NCI-H2029 (cell line): ENCODE results near the gene RAB27A.
A peak's percentile ranks its signal among the peaks of the same experiment; 100 is the strongest.
"Not testable (repeated sequence)": the region's sequence is repeated elsewhere in the genome, so short reads cannot be mapped to it uniquely, and the experiment has no call there.

Experiments used
- DNase-seq: peaks from one replicate; lab custom pipeline; 2025; lab: John Stamatoyannopoulos, UW

Gene RAB27A

GRCh38 chr15:55289746-55290527 lies at the start of gene RAB27A:
Gene RAB27A, minus strand, starts transcription at chr15:55289813. Its CDS starts 54,879 bp downstream, at chr15:55234934.
- DNase-seq = peak; percentile 31

- DNase-seq = no peak
These were observed 47.5 kb upstream of the RAB27A start for GRCh38 chr15:55337160-55337559.

DNA sequence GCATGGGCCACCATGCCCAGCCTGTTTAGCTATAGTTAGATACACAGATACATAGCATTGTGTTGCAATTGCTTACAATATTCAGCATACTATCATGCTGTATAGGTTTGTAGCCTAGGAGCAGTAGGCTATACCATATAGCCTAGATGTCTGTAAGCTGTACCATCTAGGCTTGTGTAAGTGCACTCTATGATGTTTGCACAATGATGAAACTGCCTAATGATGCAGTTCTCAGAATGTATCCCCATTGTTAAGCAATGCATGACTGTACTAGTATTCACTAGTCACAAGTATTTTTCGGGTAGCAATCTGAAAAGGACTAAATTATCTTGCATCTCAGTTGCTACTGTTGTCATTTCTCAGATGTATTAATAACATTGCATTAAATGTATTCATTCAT lies 45.4 kb upstream of the RAB27A start:
- DNase-seq = no peak

GRCh38 chr15:55334371-55334770 lies 44.8 kb upstream of the RAB27A start:
- no peak for DNase-seq

DNA sequence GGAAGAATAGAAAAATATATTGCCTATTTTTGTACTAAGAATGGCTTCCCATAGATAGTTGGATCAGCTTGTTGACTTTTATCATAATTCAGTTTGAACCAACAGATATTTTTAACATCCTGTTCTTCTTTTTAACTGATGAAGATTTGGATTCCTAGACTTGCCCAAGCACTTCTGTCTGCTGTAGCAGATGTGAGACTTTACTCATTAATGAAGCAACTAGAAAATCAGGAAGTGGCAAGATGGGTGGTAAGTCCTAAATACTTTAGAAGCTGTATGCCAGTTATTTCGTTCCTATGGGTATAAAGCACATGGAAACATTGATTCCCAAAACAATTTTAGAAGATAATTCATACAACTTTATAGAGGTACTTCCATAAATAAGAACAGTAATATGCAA lies 37.8 kb upstream of the RAB27A start:
- no peak for DNase-seq

DNA sequence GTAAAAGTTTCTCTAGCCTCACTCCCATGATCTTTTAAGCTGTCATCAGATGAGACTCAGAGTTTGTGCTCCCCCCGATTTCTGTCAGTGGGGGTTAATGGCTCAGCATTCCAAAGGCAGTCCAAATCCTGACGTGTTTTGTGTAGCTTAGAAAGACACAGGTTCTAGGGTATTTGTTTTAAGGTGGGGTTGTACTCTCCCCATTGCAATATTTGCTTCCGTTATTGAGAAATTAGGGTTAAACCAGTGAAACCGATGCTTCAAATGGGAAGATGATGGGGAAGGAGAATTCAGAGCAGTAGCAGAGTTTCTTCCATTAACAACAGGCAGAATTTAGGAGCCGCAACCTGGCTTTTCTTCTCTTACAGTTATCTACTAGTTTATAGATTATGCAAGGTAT lies 32.9 kb upstream of the RAB27A start:
- no peak for DNase-seq

DNA sequence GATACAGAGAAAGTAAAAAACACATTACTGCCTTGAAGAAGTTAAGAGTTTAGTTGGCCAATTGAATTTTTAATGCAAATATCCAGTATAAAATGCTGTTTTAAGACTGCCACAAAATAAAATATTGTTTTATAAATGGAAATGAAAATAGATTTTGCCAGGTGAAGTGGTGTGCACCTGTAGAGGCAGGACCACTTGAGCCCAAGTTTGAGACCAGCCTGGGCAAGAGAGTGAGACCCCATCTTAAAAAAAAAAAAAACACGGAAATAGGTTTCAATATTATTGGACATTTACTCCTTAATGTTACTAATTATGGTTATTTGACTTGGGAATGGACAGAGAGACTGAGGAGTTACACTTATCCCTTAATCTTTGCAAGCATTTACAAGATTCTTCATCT lies 31.4 kb upstream of the RAB27A start:
- no peak for DNase-seq

DNA sequence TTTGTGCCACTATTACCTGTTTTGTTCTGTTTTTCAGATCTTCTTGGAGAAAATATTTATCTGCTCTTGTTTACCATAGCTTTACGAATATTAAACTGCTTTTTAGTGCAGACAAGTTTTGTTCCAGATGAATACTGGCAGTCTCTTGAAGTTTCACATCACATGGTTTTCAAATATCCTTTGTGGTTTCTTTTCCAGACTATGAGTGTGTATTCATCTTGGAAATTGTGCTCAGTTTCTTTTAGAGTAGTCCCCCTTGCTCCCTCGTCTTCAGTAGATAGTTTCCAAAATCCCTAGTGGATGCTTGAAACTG lies 30.6 kb upstream of the RAB27A start:
- DNase-seq = no peak

- DNase-seq = no peak
These were observed 30.1 kb upstream of the RAB27A start for GRCh38 chr15:55319537-55320237.

DNA sequence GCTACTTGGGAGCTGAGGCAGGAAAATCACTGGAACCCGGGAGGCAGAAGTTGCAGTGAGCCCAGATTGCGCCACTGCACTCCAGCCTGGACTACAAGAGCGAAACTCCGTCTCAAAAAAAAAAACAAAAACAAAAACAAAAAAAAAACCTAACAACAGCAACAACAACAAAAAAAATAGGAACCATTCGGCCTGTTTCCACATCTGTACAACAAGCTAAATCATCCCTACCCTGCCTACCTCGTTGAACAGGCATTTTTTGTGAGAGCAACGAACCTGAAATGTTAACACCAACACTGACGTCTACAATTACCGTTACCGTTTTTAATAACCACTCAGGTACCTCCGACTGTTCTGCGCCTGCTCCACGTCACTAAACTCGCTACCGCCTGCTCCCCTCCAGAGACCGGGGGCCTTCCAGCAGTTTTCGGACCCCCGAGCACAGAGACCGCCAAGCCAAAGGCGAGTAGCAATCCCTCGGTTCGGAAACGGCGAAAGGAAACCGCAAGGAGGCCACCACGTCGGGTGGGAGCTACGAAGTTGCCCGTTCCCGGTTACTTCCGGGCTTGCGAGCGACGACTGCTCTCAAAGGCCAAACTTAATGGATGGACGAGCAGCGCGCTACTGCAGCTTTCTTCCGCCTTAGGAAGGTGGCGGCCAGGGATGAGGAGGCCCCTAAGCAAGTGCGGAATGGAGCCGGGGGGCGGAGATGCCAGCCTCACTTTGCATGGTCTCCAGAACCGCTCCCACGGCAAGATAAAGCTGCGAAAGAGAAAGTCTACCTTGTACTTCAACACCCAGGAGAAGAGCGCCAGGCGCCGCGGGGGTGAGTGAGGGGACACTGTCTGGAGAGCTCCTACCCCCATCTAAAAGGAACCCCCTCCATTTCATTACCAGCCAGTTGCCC lies 29.2 kb upstream of the RAB27A start, which contains the start of the genes PIGB and PIGBOS1:
Gene PIGB, plus strand, starts transcription at position 635 of the 907 bp plus-strand sequence. Its CDS starts 29 bp downstream, at position 664.
Gene PIGBOS1, minus strand, starts transcription at position 536 of the 907 bp plus-strand sequence. CDS start 1,331 bp downstream, outside the sequence.
- DNase-seq = peak; percentile 36

- not testable (repeated sequence) for DNase-seq
These were observed 13.2 kb upstream of the RAB27A start for GRCh38 chr15:55302801-55303200.

GRCh38 chr15:55297315-55297714 lies 7.7 kb upstream of the RAB27A start:
- no peak for DNase-seq

DNA sequence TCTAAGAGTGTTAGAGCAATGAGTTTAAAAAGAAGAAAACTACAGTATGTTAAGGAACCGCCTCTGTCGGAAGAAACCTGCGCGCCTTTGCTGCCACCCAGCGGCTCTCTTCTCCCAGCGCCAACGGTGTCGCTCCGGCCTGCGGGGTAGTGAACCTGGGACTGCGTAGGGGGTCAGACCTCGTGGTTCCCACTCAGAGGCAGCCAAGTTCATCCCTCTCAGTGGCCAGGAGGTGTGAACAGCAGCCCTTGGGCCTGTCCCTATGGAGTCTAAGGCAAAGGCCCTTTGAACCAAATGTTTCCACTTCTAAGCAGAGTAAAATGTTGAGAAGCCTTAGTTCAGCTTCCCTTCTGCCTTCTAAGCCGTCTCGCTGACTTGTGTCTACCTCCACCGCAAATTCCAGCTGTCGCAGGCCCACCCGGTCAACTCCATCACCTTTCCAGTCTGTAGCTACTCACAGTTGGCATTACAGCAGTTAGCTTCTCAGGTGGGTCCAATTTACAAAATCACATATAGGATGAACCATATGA lies 980 bp upstream of the RAB27A start:
- peak; percentile 31 for DNase-seq

DNA sequence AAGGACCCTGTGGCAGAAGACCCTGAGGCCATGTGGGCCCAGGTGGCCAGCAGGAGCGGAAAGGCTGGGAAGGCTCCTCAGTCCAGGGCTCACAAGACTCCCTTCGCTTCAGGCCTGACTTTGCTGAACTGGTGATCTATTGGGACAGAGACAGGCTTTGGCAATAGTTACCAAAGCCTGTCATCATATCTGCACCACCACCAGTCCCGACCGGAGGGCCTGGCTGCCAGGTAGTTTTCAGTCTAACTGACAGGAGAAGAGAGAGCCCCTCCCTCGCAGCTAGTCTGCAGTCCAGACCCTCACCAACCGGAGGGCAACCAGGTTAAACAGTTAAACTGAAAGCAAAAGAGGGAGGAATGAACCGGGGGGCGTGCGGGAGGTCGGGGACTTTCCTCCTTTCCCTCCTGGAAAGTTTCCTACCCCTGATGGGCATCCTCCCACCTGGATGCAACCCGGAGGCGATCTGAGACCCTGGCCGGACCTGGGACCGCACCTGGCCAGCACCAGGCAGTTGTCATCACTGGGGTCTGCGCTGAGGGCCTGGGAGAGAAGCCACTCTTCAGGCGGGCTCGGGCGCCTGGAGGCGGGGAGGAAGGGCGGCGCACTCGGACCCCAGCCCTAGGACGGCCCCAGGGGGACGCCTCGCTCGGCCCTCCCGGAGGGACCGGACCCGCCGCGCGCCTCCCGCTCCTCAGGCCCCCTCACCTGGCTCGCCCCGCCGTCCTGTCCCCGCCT lies 435 bp downstream of the RAB27A start:
- no peak for DNase-seq

DNA sequence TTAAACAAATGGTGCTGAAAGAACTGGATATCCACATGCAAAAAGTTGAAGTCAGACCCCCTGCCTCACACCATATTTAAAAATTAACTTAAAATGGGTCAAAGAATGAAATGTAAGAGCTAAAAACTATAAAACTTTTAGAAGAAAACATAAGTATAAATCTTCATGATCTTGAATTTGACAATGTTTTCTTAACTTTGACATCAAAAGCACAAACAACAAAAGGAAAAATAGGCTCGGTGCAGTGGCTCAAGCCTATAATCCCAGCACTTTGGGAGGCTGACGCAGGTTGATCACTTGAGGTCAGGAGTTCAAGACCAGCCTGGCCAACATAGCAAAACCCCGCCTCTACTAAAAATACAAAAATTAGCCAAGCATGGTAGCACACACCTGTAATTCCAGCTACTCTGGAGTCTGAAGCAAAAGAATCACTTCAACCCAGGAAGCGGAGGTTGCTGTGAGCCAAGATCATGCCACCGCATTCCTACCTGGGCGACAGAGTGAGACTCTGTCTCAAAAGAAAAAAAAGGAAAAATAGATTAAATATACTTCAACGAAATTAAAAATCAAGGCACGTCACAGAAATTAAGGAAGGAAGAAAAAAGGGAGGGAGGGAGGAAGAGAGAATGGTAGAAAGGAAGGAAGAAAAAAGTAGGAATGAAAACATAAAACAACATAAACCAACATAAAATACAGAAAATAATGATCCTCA lies 1.5 kb downstream of the RAB27A start:
- no peak for DNase-seq

DNA sequence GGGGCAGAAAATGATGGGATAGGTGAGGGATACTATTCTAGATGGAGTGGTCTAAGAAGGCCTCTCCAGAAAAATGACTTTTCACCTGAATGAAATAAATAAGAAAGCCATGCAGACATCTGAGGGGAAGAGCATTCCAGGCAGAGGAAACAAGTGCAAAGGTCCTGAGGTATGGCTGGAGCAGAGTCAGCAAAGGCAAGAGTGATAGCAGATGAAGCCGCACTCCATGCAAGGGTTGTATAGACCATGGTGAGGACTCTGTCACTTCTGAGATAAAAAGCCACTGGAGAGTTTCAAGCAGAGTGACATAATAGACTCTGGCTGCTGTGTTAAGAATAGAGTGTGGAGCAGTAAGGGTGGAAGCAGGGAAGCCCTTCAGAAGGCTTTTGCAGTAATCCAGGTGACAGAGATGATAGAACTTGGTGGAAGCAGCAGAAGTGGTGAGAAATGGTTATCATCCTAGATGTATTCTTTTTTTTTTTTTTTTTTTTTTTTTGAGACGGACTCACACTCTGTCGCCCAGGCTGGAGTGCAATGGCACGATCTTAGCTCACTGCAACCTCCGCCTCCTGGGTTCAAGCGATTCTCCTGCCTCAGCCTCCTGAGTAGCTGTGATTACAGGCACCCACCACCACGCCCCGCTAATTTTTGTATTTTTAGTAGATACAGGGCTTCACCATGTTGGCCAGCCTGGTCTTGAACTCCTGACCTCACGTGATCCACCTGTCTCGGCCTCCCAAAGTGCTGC lies 3.0 kb downstream of the RAB27A start:
- not testable (repeated sequence) for DNase-seq

DNA sequence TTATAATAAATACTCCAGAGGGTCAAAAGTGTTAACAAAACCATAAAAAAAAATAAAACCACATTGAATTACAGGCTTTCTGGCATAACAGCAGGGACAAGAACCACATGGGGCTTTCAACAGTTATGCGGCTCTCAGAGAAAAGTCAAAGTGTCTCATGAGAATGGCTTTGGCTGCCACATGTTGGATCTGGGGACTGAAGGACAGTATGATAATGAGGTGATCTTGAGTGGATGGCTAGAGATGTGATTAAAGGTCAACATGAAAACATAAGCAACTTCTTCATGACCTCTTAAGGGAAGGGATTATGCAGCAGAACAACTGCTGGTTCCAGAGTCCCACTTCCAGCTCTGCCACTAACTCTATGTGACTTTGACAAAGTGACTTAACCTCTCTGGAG lies 5.2 kb downstream of the RAB27A start:
- DNase-seq = no peak

DNA sequence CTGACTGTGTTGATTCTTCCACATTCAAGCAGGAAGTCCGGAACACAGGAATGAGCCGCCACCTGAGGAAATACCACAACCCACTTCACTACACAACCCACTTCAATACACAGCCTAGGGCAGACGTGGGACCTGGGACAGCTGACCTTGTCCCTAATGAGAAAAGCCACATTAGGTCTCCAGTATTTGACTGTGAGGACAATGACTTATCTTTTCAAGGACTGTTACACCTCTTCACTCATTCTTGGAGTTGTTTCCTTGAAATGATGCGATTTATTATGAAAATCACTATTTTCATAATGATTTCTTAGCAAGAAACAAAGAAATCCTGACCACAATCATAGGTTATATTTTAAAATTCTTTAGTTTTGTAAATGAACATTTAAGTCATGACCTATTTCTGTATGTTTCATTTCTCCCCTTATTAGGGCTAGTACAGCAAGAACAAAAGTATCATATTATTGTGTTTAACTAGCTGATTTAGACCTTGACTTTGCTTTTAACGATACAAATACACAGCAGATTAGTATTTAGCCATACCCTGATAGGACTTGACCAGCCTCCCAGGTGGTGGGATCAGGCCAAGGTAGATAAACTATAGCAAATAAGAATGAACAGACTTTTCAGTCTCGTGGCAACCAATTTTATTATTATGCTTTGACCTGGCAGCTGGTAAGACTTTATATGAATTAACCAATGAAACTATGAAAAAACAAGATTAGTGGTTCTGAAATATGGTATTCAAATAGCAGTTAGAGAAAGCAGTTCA lies 6.0 kb downstream of the RAB27A start:
- DNase-seq = no peak

DNA sequence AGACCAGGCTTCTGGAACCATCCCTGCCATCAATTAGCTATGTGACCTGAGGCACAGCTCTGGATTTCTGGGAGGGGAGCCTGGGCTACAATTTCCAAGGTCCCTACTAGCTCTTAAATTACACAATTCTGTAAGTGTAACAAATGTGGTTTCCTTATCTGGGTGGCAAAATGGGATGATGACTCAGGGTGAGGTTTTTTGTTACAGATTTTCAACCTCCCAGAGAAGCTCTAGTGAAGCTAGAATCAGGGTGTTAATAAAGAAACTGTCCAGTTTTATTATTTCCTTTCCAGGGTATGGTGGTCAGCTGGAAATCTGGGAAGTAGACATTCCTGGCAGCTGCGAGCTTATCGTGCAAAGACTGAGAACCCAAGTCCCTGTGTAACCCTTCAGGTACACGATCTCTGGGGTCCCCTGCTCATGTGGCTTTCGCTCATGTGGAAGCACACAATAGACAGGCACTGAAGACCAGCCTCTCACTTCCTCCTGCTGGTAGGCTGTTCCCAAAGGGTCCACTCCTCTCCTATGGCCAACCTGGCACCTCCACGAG lies 7.3 kb downstream of the RAB27A start:
- no peak for DNase-seq
